ENCODE measurements around the gene AATF. TPM values are rescaled to one million over a fixed set of nuclear protein-coding genes. Genes with fewer than 3 reads are reported as not detected.

AATF gene
- total and polyA plus RNA-seq, 9 of the 15 experiments (the other 6 are each of a cell fraction or from before 2014, with no cell fraction given), result 34.5 to 133 (median 90.1) TPM

- no peak for TF ChIP-seq BDP1 (IDR thresholded peaks at IDR 0.05; ENCODE audit: insufficient read depth, insufficient read length)
- TF ChIP-seq SETDB1 (IDR thresholded peaks at IDR 0.05; ENCODE audit: low read length), result no peak
- no peak for TF ChIP-seq TSHZ1 (CRISPR knock-in tag; IDR thresholded peaks at IDR 0.05)
- TF ChIP-seq ZBTB2 (IDR thresholded peaks at IDR 0.05), result no peak
- TF ChIP-seq SMC3 (conservative IDR thresholded peaks at IDR 0.05; ENCODE audit: insufficient read depth, low read depth, low read length), result no peak
- no peak for TF ChIP-seq HIVEP1 (CRISPR knock-in tag; IDR thresholded peaks at IDR 0.05)
- TF ChIP-seq, protein P1, sequence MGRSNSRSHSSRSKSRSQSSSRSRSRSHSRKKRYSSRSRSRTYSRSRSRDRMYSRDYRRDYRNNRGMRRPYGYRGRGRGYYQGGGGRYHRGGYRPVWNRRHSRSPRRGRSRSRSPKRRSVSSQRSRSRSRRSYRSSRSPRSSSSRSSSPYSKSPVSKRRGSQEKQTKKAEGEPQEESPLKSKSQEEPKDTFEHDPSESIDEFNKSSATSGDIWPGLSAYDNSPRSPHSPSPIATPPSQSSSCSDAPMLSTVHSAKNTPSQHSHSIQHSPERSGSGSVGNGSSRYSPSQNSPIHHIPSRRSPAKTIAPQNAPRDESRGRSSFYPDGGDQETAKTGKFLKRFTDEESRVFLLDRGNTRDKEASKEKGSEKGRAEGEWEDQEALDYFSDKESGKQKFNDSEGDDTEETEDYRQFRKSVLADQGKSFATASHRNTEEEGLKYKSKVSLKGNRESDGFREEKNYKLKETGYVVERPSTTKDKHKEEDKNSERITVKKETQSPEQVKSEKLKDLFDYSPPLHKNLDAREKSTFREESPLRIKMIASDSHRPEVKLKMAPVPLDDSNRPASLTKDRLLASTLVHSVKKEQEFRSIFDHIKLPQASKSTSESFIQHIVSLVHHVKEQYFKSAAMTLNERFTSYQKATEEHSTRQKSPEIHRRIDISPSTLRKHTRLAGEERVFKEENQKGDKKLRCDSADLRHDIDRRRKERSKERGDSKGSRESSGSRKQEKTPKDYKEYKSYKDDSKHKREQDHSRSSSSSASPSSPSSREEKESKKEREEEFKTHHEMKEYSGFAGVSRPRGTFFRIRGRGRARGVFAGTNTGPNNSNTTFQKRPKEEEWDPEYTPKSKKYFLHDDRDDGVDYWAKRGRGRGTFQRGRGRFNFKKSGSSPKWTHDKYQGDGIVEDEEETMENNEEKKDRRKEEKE (IDR thresholded peaks at IDR 0.05; ENCODE audit: borderline replicate concordance in 1 of 2, control insufficient read depth in 1 of 2, low read depth in 2 of 2, low read length in 1 of 2), result no peak
- TF ChIP-seq ARHGAP35 (IDR thresholded peaks at IDR 0.05; ENCODE audit: partially characterized antibody), result no peak
These were observed 94.4 kb downstream of the AATF start (continued) for GRCh38 chr17:37043201-37043600.
